ENCODE measurements around the gene APOA1. TPM values are rescaled to one million over a fixed set of nuclear protein-coding genes. Genes with fewer than 3 reads are reported as not detected.

APOA1 gene
- total RNA-seq, 2 donors from 2014 or later, result not detected

DNA sequence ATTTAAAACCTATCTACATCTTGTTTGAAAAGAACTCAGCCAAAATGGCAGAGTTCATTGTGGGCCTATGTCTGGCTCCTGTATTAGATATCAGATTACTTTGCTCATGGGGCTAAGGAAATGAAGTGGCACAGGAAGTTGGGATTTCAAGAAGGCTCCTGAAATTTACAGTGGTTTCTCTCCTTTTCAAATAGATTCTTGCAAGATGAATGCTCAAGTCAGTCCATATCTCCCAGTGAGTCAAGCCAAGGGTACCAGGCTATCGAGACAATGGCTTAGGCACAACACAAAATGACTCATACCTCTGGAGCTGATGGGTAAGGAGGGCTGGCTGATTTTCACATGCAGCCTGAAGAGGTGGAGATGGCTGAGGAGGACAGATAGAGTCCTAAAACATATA lies 24.1 kb upstream of the APOA1 start:
- Histone ChIP-seq H3K9me3 (no peaks in the 10 kb centered on the region), H3K4me3 (no peak overlapping the region), H3K27ac (no peak overlapping the region), H3K27me3 (replicated peaks; ENCODE audit: insufficient read depth) (no peaks in the 10 kb centered on the region), H3K4me1 (ENCODE audit: control insufficient read depth in 1 of 2, low read depth in 2 of 2) (no peaks in the 10 kb centered on the region), H3K36me3 (peaks cover 51% of the 10 kb centered on the region)
- no peak for DNase-seq (ENCODE audit: low spot score)
- no peak for ATAC-seq (ENCODE audit: insufficient number of reproducible peaks, low FRiP score, low read depth)
- TF ChIP-seq, protein P1, sequence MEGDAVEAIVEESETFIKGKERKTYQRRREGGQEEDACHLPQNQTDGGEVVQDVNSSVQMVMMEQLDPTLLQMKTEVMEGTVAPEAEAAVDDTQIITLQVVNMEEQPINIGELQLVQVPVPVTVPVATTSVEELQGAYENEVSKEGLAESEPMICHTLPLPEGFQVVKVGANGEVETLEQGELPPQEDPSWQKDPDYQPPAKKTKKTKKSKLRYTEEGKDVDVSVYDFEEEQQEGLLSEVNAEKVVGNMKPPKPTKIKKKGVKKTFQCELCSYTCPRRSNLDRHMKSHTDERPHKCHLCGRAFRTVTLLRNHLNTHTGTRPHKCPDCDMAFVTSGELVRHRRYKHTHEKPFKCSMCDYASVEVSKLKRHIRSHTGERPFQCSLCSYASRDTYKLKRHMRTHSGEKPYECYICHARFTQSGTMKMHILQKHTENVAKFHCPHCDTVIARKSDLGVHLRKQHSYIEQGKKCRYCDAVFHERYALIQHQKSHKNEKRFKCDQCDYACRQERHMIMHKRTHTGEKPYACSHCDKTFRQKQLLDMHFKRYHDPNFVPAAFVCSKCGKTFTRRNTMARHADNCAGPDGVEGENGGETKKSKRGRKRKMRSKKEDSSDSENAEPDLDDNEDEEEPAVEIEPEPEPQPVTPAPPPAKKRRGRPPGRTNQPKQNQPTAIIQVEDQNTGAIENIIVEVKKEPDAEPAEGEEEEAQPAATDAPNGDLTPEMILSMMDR (IDR thresholded peaks at IDR 0.05), result no peak

DNA sequence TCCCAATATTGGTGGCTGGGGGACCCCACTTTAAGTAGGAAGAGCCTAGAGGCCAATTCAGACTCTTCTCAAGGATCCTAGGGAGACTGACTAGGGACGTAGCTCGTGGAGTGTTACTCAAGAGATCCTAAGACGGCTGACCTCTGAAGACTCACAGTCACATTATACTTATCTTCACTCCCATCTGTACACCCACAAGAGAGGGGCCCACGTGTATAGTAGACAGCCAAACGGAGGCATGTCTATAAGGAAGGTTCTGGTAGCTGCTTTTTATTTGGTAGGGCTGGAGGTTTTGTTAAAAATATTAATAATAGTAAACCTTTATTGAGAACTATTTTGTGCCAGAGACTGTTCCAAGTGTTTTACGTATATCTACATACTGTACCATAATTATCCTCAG lies 22.9 kb upstream of the APOA1 start:
- ATAC-seq (ENCODE audit: insufficient number of reproducible peaks, low FRiP score, low read depth) (no peak), DNase-seq (ENCODE audit: low spot score) (no peak)
- Histone ChIP-seq H3K9me3 (no peaks in the 10 kb centered on the region), H3K27ac (no peak overlapping the region), H3K4me3 (no peak overlapping the region), H3K4me1 (ENCODE audit: control insufficient read depth in 1 of 2, low read depth in 2 of 2) (no peaks in the 10 kb centered on the region), H3K27me3 (replicated peaks; ENCODE audit: insufficient read depth) (no peaks in the 10 kb centered on the region), H3K36me3 (peaks cover 46% of the 10 kb centered on the region)
- TF ChIP-seq, protein P1 (IDR thresholded peaks at IDR 0.05), result no peak

DNA sequence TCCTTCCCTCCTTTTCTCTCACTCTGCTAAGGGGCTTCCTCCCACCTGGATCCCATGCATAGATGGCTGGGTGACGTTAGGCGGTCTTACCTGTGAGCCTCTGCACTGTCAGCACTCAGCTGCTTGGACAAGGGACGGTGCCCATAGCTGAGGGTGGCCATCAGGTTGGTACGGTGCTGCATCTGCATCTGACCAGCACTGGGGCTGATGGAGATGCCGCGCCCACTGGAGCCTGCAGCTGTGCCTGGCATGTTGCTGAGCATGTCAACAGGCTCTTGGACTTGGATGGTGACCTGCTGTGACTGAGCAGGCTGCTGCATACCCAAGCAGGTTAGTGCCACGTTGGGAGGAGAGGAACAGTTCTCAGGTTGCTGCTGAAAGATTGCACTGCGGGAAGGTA lies 21.8 kb upstream of the APOA1 start:
- no peaks in the 10 kb centered on the region for H3K9me3 ChIP-seq
- TF ChIP-seq, protein P1 (IDR thresholded peaks at IDR 0.05), result no peak
- H3K36me3 ChIP-seq, result peaks cover 36% of the 10 kb centered on the region
- H3K4me3 ChIP-seq, result no peak overlapping the region
- no peak for ATAC-seq (ENCODE audit: insufficient number of reproducible peaks, low FRiP score, low read depth)
- no peak overlapping the region for H3K27ac ChIP-seq
- no peak for DNase-seq (ENCODE audit: low spot score)
- no peaks in the 10 kb centered on the region for H3K27me3 ChIP-seq (replicated peaks; ENCODE audit: insufficient read depth)
- no peaks in the 10 kb centered on the region for H3K4me1 ChIP-seq (ENCODE audit: control insufficient read depth in 1 of 2, low read depth in 2 of 2)

DNA sequence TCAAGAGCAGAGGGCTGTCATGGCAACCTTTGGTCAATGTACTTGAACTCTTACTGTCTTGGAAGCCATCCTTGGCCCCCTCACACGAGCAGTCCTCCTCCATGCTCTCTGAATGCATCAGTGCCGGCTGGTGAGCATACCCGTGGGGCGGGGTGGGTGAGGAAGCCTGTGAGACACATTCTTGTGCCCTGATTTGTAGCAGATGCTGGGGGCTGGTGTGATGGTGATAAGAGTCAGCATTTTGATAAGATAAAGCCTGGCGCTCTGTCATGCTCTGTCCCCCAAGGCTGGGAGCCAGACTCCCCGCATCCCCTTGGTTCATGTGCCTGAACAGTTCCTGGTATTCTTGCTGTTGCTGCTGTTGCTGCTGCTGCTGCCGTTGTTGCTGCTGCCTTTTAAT lies 20.5 kb upstream of the APOA1 start:
- ATAC-seq (ENCODE audit: insufficient number of reproducible peaks, low FRiP score, low read depth), result no peak
- TF ChIP-seq, protein P1 (IDR thresholded peaks at IDR 0.05), result no peak
- H3K36me3 ChIP-seq, result peaks cover 26% of the 10 kb centered on the region
- no peaks in the 10 kb centered on the region for H3K9me3 ChIP-seq
- no peak for DNase-seq (ENCODE audit: low spot score)
- peaks cover 0 to 5% of the 10 kb centered on the region in 2 donors for H3K4me1 ChIP-seq (ENCODE audit: control insufficient read depth in 1 of 2, low read depth in 2 of 2)
- H3K4me3 ChIP-seq, result no peak overlapping the region
- H3K27ac ChIP-seq, result no peak overlapping the region
- H3K27me3 ChIP-seq (replicated peaks; ENCODE audit: insufficient read depth), result no peaks in the 10 kb centered on the region

DNA sequence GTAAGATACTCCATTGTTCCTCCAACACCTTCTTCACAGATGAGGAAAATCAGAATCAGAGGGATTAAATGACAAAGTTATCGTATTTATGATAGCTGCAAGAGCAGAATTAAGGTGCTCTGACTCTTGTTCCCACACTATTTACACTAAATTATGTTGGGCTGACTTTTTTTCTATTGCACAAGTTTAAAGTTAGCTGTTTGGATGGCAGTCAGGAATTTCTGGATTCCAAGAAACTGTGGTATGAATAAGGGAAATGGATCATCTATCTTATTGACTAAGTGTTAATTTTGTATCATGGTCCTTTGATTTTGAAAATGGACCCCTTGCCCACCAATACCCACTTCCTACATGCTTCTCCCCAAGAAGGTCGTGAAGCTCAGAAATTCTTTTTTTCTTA lies 19.9 kb upstream of the APOA1 start:
- no peak overlapping the region for H3K27ac ChIP-seq
- H3K4me3 ChIP-seq, result no peak overlapping the region
- TF ChIP-seq, protein P1 (IDR thresholded peaks at IDR 0.05), result no peak
- H3K36me3 ChIP-seq, result peaks cover 25% of the 10 kb centered on the region
- no peaks in the 10 kb centered on the region for H3K9me3 ChIP-seq
- H3K27me3 ChIP-seq (replicated peaks; ENCODE audit: insufficient read depth), result no peaks in the 10 kb centered on the region
- ATAC-seq (ENCODE audit: insufficient number of reproducible peaks, low FRiP score, low read depth), result no peak
- DNase-seq (ENCODE audit: low spot score), result no peak
- peaks cover 6 to 11% of the 10 kb centered on the region in 2 donors for H3K4me1 ChIP-seq (ENCODE audit: control insufficient read depth in 1 of 2, low read depth in 2 of 2)
